Osteocyte (in vitro differentiated cells): ENCODE measurements around the gene DOP1B. TPM values are rescaled to one million over a fixed set of nuclear protein-coding genes. Genes with fewer than 3 reads are reported as not detected.

Source experiments
- DNase-seq: peaks from one replicate; pipeline ENCODE4 v3.0.0; 2021; ENCODE audit warnings: mixed read lengths; ENCODE audit not compliant: unreplicated experiment; ENCODE audit errors: extremely low spot score
- H3K27ac Mint-ChIP-seq: one replicate; pipeline ENCODE4 v1.8.0; 2021; ENCODE audit warnings: mild to moderate bottlenecking, mixed read lengths; ENCODE audit not compliant: unreplicated experiment
- H3K27me3 Mint-ChIP-seq: one replicate; pipeline ENCODE4 v1.8.0; 2021; ENCODE audit warnings: mixed read lengths; ENCODE audit not compliant: unreplicated experiment
- H3K36me3 Mint-ChIP-seq: one replicate; pipeline ENCODE4 v1.8.0; 2021; ENCODE audit warnings: mixed read lengths; ENCODE audit not compliant: unreplicated experiment
- H3K4me1 Mint-ChIP-seq: one replicate; pipeline ENCODE4 v1.8.0; 2021; ENCODE audit warnings: mixed read lengths; ENCODE audit not compliant: unreplicated experiment
- H3K4me3 Mint-ChIP-seq: one replicate; pipeline ENCODE4 v1.8.0; 2021; ENCODE audit warnings: mild to moderate bottlenecking, moderate library complexity, mixed read lengths; ENCODE audit not compliant: unreplicated experiment
- H3K9me3 Mint-ChIP-seq: one replicate; pipeline ENCODE4 v1.8.0; 2021; ENCODE audit warnings: mixed read lengths; ENCODE audit not compliant: unreplicated experiment
- CTCF ChIP-seq: fragments of 200-600 bp; sonication (generic); IDR thresholded peaks from 2 replicates; pipeline ENCODE4 v1.5.0; 2021; ENCODE audit warnings: antibody characterized with exemption, mild to moderate bottlenecking, moderate library complexity
- total RNA-seq: library from RNA; stranded (reverse); gene quantifications from 2 replicates; pipeline ENCODE4 v1.2.1, GENCODE V29; 2021

The DOP1B gene
- total RNA-seq, 1 donor from 2014 or later, result 14.3 TPM

DNA sequence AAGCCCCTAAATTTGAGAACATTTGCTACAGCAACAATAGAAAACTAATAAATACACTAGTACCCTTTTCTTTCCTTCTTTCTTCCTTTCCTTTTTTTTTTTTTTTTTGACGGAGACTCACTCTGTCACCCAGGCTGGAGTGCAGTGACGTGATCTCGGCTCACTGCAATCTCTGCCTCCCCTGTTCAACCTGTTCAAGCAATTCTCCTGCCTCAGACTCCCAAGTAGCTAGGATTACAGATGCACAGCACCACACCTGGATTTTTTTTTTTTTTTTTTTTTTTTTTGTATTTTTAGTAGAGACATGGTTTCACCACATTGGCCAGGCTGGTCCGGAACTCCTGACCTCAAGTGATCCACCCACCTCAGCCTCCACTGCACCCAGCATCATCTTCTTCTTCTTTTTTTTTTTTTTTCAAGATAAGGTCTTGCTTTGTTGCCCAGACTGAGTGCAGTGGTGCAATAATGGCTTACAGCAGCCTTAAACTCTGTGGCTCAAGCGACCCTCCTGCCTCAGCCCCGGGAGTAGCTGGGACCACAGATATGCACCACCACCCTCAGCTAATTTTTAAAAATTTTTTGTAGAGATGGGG lies 41.4 kb upstream of the DOP1B start:
- no peak for DNase-seq
- TF ChIP-seq CTCF, result no peak
- peaks cover 3% of the 10 kb centered on the region for H3K27me3 Mint-ChIP-seq
- H3K9me3 Mint-ChIP-seq, result no peaks in the 10 kb centered on the region
- peaks cover 13% of the 10 kb centered on the region for H3K4me1 Mint-ChIP-seq
- H3K4me3 Mint-ChIP-seq, result no peak overlapping the region
- H3K36me3 Mint-ChIP-seq, result no peaks in the 10 kb centered on the region
- no peak overlapping the region for H3K27ac Mint-ChIP-seq

DNA sequence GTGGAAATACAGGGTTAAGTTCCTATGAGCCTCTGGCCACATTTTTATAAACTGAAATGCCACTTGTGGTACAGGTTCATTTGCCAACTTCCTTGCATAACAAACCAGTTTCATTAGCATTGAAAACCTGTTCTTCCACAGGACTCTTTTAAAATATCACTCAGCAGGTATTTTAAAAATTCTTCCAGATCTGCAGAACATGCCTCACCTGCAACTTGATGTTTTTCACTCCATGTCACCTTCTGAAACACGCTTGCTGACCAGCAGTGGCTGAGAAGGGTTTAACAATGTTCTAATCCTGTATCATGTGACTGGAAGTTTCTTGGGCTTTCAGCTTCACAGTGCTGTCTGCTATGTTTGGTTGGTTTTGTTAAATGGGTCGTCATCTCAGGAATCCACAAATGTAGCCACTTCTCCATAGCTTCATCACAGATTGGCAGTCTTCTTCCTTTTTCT lies 39.3 kb upstream of the DOP1B start:
- H3K36me3 Mint-ChIP-seq, result no peaks in the 10 kb centered on the region
- no peaks in the 10 kb centered on the region for H3K9me3 Mint-ChIP-seq
- H3K27me3 Mint-ChIP-seq, result no peaks in the 10 kb centered on the region
- no peak for TF ChIP-seq CTCF
- H3K27ac Mint-ChIP-seq, result no peak overlapping the region
- H3K4me1 Mint-ChIP-seq, result peaks cover 15% of the 10 kb centered on the region
- no peak overlapping the region for H3K4me3 Mint-ChIP-seq
- no peak for DNase-seq

GRCh38 chr21:36120304-36120888 lies 36.2 kb upstream of the DOP1B start:
- no peak for TF ChIP-seq CTCF
- Mint-ChIP-seq H3K36me3 (no peaks in the 10 kb centered on the region), H3K27me3 (no peaks in the 10 kb centered on the region), H3K27ac (peak overlapping the region; percentile 38), H3K4me3 (no peak overlapping the region), H3K9me3 (no peaks in the 10 kb centered on the region), H3K4me1 (peaks cover 4% of the 10 kb centered on the region)
- no peak for DNase-seq

DNA sequence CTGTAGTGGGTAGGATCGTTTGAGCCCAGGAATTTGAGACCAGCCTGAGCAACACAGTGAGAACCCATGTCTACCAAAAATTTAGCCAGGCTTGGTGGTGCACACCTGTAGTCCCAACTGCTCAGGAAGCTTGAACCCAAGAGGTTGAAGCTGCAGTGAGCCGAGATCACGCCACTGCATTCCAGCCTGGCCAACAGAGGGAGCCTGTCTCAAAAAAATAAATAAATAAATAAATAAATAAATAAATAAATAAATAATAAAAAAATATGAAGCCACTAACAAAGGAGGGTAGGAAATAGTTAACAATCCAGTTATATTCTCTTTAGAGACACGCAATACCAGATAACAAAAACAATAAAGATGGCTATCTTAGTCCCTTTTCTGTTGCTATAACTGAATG lies 33.6 kb upstream of the DOP1B start:
- no peak overlapping the region for H3K27ac Mint-ChIP-seq
- no peaks in the 10 kb centered on the region for H3K27me3 Mint-ChIP-seq
- no peaks in the 10 kb centered on the region for H3K36me3 Mint-ChIP-seq
- peaks cover 4% of the 10 kb centered on the region for H3K4me1 Mint-ChIP-seq
- DNase-seq, result no peak
- no peaks in the 10 kb centered on the region for H3K9me3 Mint-ChIP-seq
- TF ChIP-seq CTCF, result peak; percentile 50
- H3K4me3 Mint-ChIP-seq, result no peak overlapping the region

DNA sequence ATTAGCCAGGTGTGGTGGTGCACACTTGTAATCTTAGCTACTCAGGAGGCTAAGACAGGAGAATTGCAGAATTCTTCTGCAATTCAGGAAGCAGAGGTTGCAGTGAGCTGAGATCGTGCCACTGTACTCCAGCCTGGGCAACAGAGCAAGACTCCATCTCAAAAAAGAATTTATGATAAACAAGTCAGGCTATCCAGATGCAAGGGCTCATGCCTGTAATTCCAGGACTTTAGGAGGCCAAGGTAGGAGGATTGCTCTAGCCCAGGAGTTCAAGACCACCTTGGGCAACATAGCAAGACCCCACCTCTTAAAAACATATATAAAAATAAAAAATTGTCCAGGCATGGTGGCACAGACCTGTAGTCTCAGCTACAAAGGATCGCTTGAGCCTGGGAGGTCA lies 32.2 kb upstream of the DOP1B start:
- no peak for DNase-seq
- no peaks in the 10 kb centered on the region for H3K27me3 Mint-ChIP-seq
- no peak for TF ChIP-seq CTCF
- H3K27ac Mint-ChIP-seq, result no peak overlapping the region
- peaks cover 7% of the 10 kb centered on the region for H3K4me1 Mint-ChIP-seq
- H3K4me3 Mint-ChIP-seq, result no peak overlapping the region
- no peaks in the 10 kb centered on the region for H3K9me3 Mint-ChIP-seq
- H3K36me3 Mint-ChIP-seq, result no peaks in the 10 kb centered on the region
